Smooth muscle cell of the brain vasculature (primary cell): ENCODE measurements around the gene HPN.
"Not testable (repeated sequence)": the region's sequence is repeated elsewhere in the genome, so short reads cannot be mapped to it uniquely, and the experiment has no call there.

Source experiments
- DNase-seq: peaks from one replicate; pipeline ENCODE4 v3.0.0-alpha.2; 2012; ENCODE audit warnings: low read depth, low spot score

HPN gene

GRCh38 chr19:35083691-35084508 lies 42.4 kb downstream of the HPN start:
- no peak for DNase-seq

GRCh38 chr19:35084509-35084762 lies 42.9 kb downstream of the HPN start:
- no peak for DNase-seq

GRCh38 chr19:35085947-35086346 lies 44.4 kb downstream of the HPN start:
- DNase-seq: no peak

- no peak for DNase-seq
Observed at GRCh38 chr19:35086455-35086854, 44.9 kb downstream of the HPN start.

GRCh38 chr19:35087393-35087792 lies 45.9 kb downstream of the HPN start:
- no peak for DNase-seq

- no peak for DNase-seq
Observed at GRCh38 chr19:35088131-35088913, 46.8 kb downstream of the HPN start.

GRCh38 chr19:35089554-35089953 lies 48.0 kb downstream of the HPN start:
- DNase-seq: no peak

- DNase-seq: no peak
Observed at GRCh38 chr19:35090160-35090505, 48.6 kb downstream of the HPN start.

GRCh38 chr19:35090506-35091214 lies 49.1 kb downstream of the HPN start:
- DNase-seq: no peak

GRCh38 chr19:35093430-35093829 lies 51.9 kb downstream of the HPN start:
- DNase-seq: no peak

- no peak for DNase-seq
Observed at GRCh38 chr19:35093941-35094647, 52.6 kb downstream of the HPN start.

GRCh38 chr19:35094656-35095055 lies 53.1 kb downstream of the HPN start:
- DNase-seq: no peak

- DNase-seq: no peak
Observed at GRCh38 chr19:35095667-35096368, 54.3 kb downstream of the HPN start.

- DNase-seq: no peak
Observed at GRCh38 chr19:35098413-35099049, 57.0 kb downstream of the HPN start.

GRCh38 chr19:35099155-35099896 lies 57.8 kb downstream of the HPN start:
- no peak for DNase-seq

GRCh38 chr19:35099897-35100275 lies 58.4 kb downstream of the HPN start:
- DNase-seq: no peak

- DNase-seq: no peak
Observed at GRCh38 chr19:35100588-35101533, 59.3 kb downstream of the HPN start.

- not testable (repeated sequence) for DNase-seq
Observed at GRCh38 chr19:35101949-35102348, 60.4 kb downstream of the HPN start.

- DNase-seq: not testable (repeated sequence)
Observed at GRCh38 chr19:35103614-35104013, 62.1 kb downstream of the HPN start.
